Measurements from ENCODE around the gene BNC1. TPM values are rescaled to one million over a fixed set of nuclear protein-coding genes. Genes with fewer than 3 reads are reported as not detected.

The BNC1 gene
- total RNA-seq, 1 donor from 2014 or later: not detected

GRCh38 chr15:83300826-83301225 is 16.4 kb upstream of the BNC1 start:
- Mint-ChIP-seq H3K4me1 (peaks cover 8% of the 10 kb centered on the region), H3K9me3 (no peaks in the 10 kb centered on the region), H3K27ac (no peak overlapping the region), H3K27me3 (ENCODE audit: insufficient read depth, low read depth) (no peaks in the 10 kb centered on the region), H3K36me3 (no peaks in the 10 kb centered on the region), H3K4me3 (no peak overlapping the region)
- no peak for TF ChIP-seq CTCF (IDR thresholded peaks at IDR 0.05)
- no peak for TF ChIP-seq EZH2 (IDR thresholded peaks at IDR 0.05)
- TF ChIP-seq EZH2phosphoT487 (IDR thresholded peaks at IDR 0.05): no peak
- H4K20me1 ChIP-seq (ENCODE audit: low read depth): no peaks in the 10 kb centered on the region
- no peak for DNase-seq (ENCODE audit: low spot score)
- H3K9ac ChIP-seq: no peak overlapping the region
- H3K4me1 ChIP-seq: peaks cover 9% of the 10 kb centered on the region
- no peaks in the 10 kb centered on the region for H3K9me3 ChIP-seq (ENCODE audit: low read depth)
- H3K4me3 ChIP-seq: no peak overlapping the region
- no peak overlapping the region for H3K4me2 ChIP-seq
- H3K79me2 ChIP-seq (ENCODE audit: low read depth): no peaks in the 10 kb centered on the region
- no peak overlapping the region for H3K27ac ChIP-seq
- no peaks in the 10 kb centered on the region for H3F3A ChIP-seq (ENCODE audit: low read depth)
- H3K27me3 ChIP-seq: no peaks in the 10 kb centered on the region
- H2AFZ ChIP-seq (replicated peaks): no peak overlapping the region
- no peaks in the 10 kb centered on the region for H3K36me3 ChIP-seq

DNA sequence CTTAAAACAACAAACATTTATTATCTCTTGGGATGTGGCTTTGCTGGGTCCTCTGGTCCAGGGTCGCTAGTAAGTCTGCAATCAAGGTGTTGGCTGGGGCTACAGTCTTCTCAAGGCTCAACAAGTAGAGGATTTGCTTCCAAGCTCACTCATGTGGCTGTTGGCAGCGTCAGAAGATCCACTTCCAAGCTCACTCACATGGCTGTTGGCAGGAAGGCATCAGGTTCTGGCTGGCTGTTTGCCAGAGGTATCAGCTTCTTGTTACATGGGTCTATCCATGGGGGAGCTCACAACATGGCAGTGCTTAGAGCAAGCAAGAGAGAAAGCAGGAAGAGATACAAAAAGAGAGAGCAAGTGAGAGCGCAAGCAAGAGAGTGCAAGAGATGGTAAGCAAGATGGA is 15.0 kb upstream of the BNC1 start:
- H3K27ac Mint-ChIP-seq: no peak overlapping the region
- DNase-seq (ENCODE audit: low spot score): no peak
- TF ChIP-seq EZH2phosphoT487 (IDR thresholded peaks at IDR 0.05) (no peak), CTCF (IDR thresholded peaks at IDR 0.05) (no peak), EZH2 (IDR thresholded peaks at IDR 0.05) (no peak)

GRCh38 chr15:83295417-83295816 is 11.0 kb upstream of the BNC1 start:
- DNase-seq (ENCODE audit: low spot score): no peak
- Histone ChIP-seq H3K9ac (no peak overlapping the region), H3F3A (ENCODE audit: low read depth) (no peaks in the 10 kb centered on the region), H3K27ac (no peak overlapping the region), H3K4me1 (no peaks in the 10 kb centered on the region), H3K4me3 (no peak overlapping the region), H3K27me3 (no peaks in the 10 kb centered on the region), H3K4me2 (no peak overlapping the region), H3K9me3 (ENCODE audit: low read depth) (no peaks in the 10 kb centered on the region), H4K20me1 (ENCODE audit: low read depth) (no peaks in the 10 kb centered on the region), H3K79me2 (ENCODE audit: low read depth) (no peaks in the 10 kb centered on the region), H2AFZ (replicated peaks) (no peak overlapping the region), H3K36me3 (no peaks in the 10 kb centered on the region)
- Mint-ChIP-seq H3K4me1 (no peaks in the 10 kb centered on the region), H3K9me3 (no peaks in the 10 kb centered on the region), H3K27ac (no peak overlapping the region), H3K27me3 (ENCODE audit: insufficient read depth, low read depth) (no peaks in the 10 kb centered on the region), H3K4me3 (no peak overlapping the region), H3K36me3 (no peaks in the 10 kb centered on the region)
- no peak for TF ChIP-seq EZH2 (IDR thresholded peaks at IDR 0.05)
- TF ChIP-seq CTCF (IDR thresholded peaks at IDR 0.05): no peak
- TF ChIP-seq EZH2phosphoT487 (IDR thresholded peaks at IDR 0.05): no peak

More for the DNA sequence above, 15.0 kb upstream of the BNC1 start:
- no peaks in the 10 kb centered on the region for H3K4me1 ChIP-seq
- H3K9ac ChIP-seq: no peak overlapping the region
- no peaks in the 10 kb centered on the region for H3K9me3 ChIP-seq (ENCODE audit: low read depth)
- no peaks in the 10 kb centered on the region for H3F3A ChIP-seq (ENCODE audit: low read depth)
- H3K36me3 Mint-ChIP-seq: no peaks in the 10 kb centered on the region
- H3K27me3 Mint-ChIP-seq (ENCODE audit: insufficient read depth, low read depth): no peaks in the 10 kb centered on the region
- H3K9me3 Mint-ChIP-seq: no peaks in the 10 kb centered on the region
- H2AFZ ChIP-seq (replicated peaks): peak overlapping the region; percentile 68
- H3K4me3 Mint-ChIP-seq: no peak overlapping the region
- H3K27me3 ChIP-seq: no peaks in the 10 kb centered on the region
- H3K4me1 Mint-ChIP-seq: no peaks in the 10 kb centered on the region
- H4K20me1 ChIP-seq (ENCODE audit: low read depth): no peaks in the 10 kb centered on the region
- no peak overlapping the region for H3K4me2 ChIP-seq
- H3K4me3 ChIP-seq: no peak overlapping the region
- H3K36me3 ChIP-seq: no peaks in the 10 kb centered on the region
- no peak overlapping the region for H3K27ac ChIP-seq
- no peaks in the 10 kb centered on the region for H3K79me2 ChIP-seq (ENCODE audit: low read depth)

Measured in neural progenitor cell (in vitro differentiated cells).